Astrocyte of the spinal cord (primary cell): ENCODE results near the gene IL2RA.

Source experiments
- DNase-seq: peaks from one replicate; pipeline ENCODE4 v3.0.0; 2011; ENCODE audit warnings: low read depth, low spot score
- H3K4me3 ChIP-seq: 2 replicates; pipeline ENCODE4 v1.5.1; 2011; ENCODE audit warnings: low read depth, mild to moderate bottlenecking, low read length, moderate library complexity
- in situ Hi-C: cut with HindIII; loops from 2 replicates; pipeline ENCODE4 v1.10.0; 2017; ENCODE audit warnings: low sequenced_read_pairs
- TF ChIP-seq, protein P1 (sequence below): IDR thresholded peaks from 2 replicates; pipeline ENCODE4 v1.5.1; 2012; ENCODE audit warnings: low read depth, mild to moderate bottlenecking, low read length, inconsistent platforms

The IL2RA gene

DNA sequence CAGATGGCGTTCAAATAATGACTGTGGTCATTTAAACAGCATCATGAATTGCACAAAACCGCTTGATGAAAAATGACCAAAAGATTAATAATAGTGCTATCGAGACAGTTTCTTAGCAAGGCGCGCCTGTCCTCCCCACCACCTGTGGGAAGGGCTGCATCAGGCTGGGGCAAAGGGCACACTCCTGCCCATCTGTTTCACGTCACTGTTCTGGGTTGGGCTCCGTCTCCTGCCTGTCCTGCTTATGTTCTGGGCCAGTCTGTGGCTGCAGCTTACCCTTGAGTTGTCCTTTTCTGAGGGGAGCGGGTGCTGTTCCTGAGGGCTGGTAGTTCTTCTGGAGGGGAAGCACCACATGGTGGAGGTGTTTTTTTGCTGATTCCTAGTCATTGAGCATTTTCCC lies 40.0 kb upstream of the IL2RA start:
- TF ChIP-seq, protein P1, sequence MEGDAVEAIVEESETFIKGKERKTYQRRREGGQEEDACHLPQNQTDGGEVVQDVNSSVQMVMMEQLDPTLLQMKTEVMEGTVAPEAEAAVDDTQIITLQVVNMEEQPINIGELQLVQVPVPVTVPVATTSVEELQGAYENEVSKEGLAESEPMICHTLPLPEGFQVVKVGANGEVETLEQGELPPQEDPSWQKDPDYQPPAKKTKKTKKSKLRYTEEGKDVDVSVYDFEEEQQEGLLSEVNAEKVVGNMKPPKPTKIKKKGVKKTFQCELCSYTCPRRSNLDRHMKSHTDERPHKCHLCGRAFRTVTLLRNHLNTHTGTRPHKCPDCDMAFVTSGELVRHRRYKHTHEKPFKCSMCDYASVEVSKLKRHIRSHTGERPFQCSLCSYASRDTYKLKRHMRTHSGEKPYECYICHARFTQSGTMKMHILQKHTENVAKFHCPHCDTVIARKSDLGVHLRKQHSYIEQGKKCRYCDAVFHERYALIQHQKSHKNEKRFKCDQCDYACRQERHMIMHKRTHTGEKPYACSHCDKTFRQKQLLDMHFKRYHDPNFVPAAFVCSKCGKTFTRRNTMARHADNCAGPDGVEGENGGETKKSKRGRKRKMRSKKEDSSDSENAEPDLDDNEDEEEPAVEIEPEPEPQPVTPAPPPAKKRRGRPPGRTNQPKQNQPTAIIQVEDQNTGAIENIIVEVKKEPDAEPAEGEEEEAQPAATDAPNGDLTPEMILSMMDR, result no peak
- in situ Hi-C loops, result no loop called here
- H3K4me3 ChIP-seq, result no peak overlapping the region
- DNase-seq, result no peak

DNA sequence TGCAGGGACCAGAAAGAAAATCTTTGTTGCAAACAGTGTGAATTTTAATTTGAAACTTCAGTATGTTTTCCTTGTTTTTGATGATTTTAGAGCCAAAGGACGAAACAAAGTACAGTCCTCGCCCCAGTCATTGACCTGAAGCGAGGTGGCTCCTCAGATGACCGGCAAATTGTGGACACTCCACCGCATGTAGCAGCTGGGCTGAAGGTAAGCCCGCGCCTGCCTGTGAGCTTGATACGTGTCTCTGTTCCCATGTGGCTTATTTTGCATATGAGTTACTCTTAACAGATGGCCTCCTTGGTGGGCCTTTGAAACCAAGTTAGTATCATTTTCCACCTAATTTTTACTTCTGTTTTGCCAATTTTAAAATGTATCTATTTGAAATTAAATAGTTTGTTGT lies 39.0 kb upstream of the IL2RA start:
- no peak for DNase-seq
- in situ Hi-C loops, result no loop called here
- TF ChIP-seq, protein P1, result no peak
- H3K4me3 ChIP-seq, result no peak overlapping the region

DNA sequence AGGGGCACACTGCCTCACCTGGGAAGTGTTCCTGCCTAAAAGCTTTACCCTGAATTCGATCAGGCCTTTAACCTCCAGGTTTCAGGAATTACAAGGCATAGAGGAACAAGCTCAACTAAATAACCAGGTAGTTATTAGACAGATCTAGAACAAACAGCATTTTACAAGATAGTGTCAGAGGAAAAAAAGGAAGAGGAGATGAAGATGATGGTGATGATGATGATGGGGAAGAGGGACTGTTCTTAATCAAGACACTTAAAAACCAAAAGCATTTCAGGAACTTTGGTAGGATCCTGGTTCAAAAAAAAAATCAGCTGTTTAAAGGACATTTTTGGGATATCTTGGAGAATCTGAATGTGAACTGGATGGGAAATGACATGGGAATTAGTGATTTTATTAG lies 38.2 kb upstream of the IL2RA start:
- TF ChIP-seq, protein P1, result no peak
- H3K4me3 ChIP-seq, result no peak overlapping the region
- in situ Hi-C loops, result no loop called here
- no peak for DNase-seq

DNA sequence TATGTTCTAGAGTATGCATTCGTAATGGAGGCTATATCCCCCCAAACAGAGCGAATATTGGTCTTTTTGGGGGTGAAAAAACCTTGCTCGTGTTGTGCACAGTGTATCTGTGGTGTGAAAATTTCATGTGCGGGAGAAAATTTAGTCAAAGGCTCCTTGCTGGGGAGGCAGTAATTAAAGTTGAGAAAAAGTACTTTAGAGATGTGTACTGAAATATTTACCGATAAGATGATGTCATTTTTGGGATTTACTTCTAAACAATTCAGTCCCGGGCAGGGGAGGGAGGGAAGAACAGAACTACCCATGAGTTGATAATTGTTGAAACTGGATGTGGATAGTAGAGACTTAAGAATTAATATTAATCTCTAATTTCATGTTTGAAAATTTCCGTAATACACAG lies 36.0 kb upstream of the IL2RA start:
- TF ChIP-seq, protein P1, result no peak
- DNase-seq, result no peak
- in situ Hi-C loops, result no loop called here
- H3K4me3 ChIP-seq, result no peak overlapping the region

DNA sequence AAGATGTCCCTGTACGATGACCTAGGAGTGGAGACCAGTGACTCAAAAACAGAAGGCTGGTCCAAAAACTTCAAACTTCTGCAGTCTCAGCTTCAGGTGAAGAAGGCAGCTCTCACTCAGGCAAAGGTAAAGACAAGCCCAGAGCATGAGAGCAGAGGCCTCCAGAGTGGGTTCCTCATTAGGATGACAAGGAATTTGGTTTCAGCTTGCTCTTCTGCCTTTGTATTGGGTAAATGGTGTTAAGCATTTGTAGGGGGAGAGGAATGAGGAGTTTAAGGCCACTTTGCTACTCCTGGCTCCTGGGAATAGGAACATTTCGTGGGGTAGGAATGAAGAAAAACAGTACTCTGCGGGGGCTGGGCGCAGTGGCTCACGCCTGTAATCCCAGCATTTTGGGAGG lies 34.9 kb upstream of the IL2RA start:
- in situ Hi-C loops, result no loop called here
- TF ChIP-seq, protein P1, result no peak
- no peak overlapping the region for H3K4me3 ChIP-seq
- no peak for DNase-seq

DNA sequence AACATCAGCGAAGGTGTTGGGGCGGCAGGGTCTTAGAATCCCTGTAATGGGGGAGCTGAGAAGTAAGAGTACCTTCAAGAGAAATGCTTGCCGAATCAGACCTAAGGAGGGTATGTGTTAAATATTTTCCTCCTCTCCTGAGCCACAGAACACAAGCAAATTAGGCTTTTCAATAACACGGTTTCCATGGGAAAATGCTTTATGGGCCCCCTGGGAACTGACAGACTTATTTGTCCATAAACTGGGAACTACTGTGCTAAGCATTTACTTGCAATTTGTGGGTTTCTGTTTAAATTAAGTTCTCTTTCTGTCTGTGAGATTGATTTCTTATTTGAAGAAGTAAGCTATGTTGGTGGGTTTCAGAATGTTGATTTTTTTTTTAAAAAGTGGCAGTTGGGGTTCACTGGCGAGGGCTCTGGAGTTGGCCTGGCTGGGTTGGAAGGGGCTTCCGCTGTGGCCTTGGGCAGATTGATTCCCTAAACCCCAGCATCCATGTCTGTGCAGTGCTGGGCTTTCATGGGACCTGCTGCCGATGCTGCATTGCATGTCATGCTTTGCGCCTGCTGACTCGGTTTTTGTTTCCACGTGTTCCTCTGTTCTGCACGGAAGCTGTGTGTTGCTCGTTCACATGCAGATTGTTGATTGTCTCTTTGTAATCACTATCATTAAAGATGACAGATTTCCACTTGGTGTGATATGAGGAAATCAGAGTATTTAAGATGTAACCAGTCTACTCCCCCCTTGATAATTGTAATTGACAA lies 33.8 kb upstream of the IL2RA start:
- no peak overlapping the region for H3K4me3 ChIP-seq
- TF ChIP-seq, protein P1, result no peak
- no peak for DNase-seq
- in situ Hi-C loops, result no loop called here
